H9 (cell line): ENCODE measurements around the gene CAMTA1. TPM values are rescaled to one million over a fixed set of nuclear protein-coding genes. Genes with fewer than 3 reads are reported as not detected.

Experiments
- DNase-seq: peaks from one replicate; pipeline ENCODE4 v3.0.0-alpha.2; 2017
- H2AFZ ChIP-seq: one replicate; pipeline ENCODE4 v1.6.1; 2013; ENCODE audit warnings: mild to moderate bottlenecking, low read length, control low read depth, moderate library complexity
- H2AK5ac ChIP-seq: 2 replicates; pipeline ENCODE4 v1.6.1; 2013; ENCODE audit warnings: low read length, control low read depth, mixed read lengths; ENCODE audit not compliant: insufficient read length
- H2BK120ac ChIP-seq: one replicate; pipeline ENCODE4 v1.6.1; 2013; ENCODE audit warnings: low read depth, mild to moderate bottlenecking, low read length, control low read depth, inconsistent platforms; ENCODE audit not compliant: poor library complexity, severe bottlenecking
- H2BK12ac ChIP-seq: 2 replicates; pipeline ENCODE4 v1.6.1; 2013; ENCODE audit warnings: low read length, control low read depth, mixed read lengths, low read depth; ENCODE audit not compliant: insufficient read length
- H2BK15ac ChIP-seq: 2 replicates; pipeline ENCODE4 v1.6.1; 2013; ENCODE audit warnings: low read depth, low read length, control low read depth
- H2BK20ac ChIP-seq: one replicate; pipeline ENCODE4 v1.6.1; 2013; ENCODE audit warnings: low read depth, mild to moderate bottlenecking, low read length, control low read depth, inconsistent platforms; ENCODE audit not compliant: poor library complexity, severe bottlenecking
- H2BK5ac ChIP-seq: 2 replicates; pipeline ENCODE4 v1.6.1; 2013; ENCODE audit warnings: low read length, control low read depth, mixed read lengths; ENCODE audit not compliant: insufficient read length
- H3K14ac ChIP-seq: 2 replicates; pipeline ENCODE4 v1.6.1; 2013; ENCODE audit warnings: low read length, control low read depth; ENCODE audit not compliant: insufficient read depth
- H3K18ac ChIP-seq: 2 replicates; pipeline ENCODE4 v1.6.1; 2013; ENCODE audit warnings: low read depth, mild to moderate bottlenecking, mixed read lengths, low read length, control low read depth; ENCODE audit not compliant: insufficient read length
- H3K23ac ChIP-seq: 2 replicates; pipeline ENCODE4 v1.6.1; 2013; ENCODE audit warnings: low read length, control low read depth, mixed read lengths, low read depth; ENCODE audit not compliant: insufficient read length
- H3K23me2 ChIP-seq: 2 replicates; pipeline ENCODE4 v1.6.1; 2013; ENCODE audit warnings: low read depth, mild to moderate bottlenecking, mixed read lengths, low read length, control low read depth; ENCODE audit not compliant: insufficient read length, poor library complexity, severe bottlenecking
- H3K27ac ChIP-seq: 2 replicates; pipeline ENCODE4 v1.5.1; 2013; ENCODE audit warnings: low read length, control low read depth, mixed read lengths, low read depth; ENCODE audit not compliant: insufficient read length
- H3K27me3 ChIP-seq: 2 replicates; pipeline ENCODE4 v1.6.1; 2013; ENCODE audit warnings: low read length, control low read depth, inconsistent platforms; ENCODE audit not compliant: insufficient read depth
- H3K4ac ChIP-seq: 2 replicates; pipeline ENCODE4 v1.6.1; 2013; ENCODE audit warnings: low read depth, mild to moderate bottlenecking, control low read depth, inconsistent platforms, low read length, moderate library complexity
- H3K4me1 ChIP-seq: 2 replicates; pipeline ENCODE4 v1.6.1; 2013; ENCODE audit warnings: low read length, control low read depth, inconsistent platforms; ENCODE audit not compliant: insufficient read depth
- H3K4me2 ChIP-seq: 2 replicates; pipeline ENCODE4 v1.6.1; 2013; ENCODE audit warnings: low read length, control low read depth, mixed read lengths; ENCODE audit not compliant: insufficient read length, insufficient read depth
- H3K56ac ChIP-seq: 2 replicates; pipeline ENCODE4 v1.6.1; 2013; ENCODE audit warnings: low read depth, mild to moderate bottlenecking, mixed read lengths, low read length, control low read depth; ENCODE audit not compliant: insufficient read length
- H3K79me1 ChIP-seq: 2 replicates; pipeline ENCODE4 v1.6.1; 2013; ENCODE audit warnings: low read depth, mild to moderate bottlenecking, moderate library complexity, low read length, control low read depth, inconsistent platforms; ENCODE audit not compliant: insufficient read depth, poor library complexity, severe bottlenecking
- H3K79me2 ChIP-seq: 2 replicates; pipeline ENCODE4 v1.6.1; 2013; ENCODE audit warnings: low read length, control low read depth, inconsistent platforms; ENCODE audit not compliant: insufficient read depth
- H3K9ac ChIP-seq: 2 replicates; pipeline ENCODE4 v1.6.1; 2013; ENCODE audit warnings: low read length, control low read depth, mixed read lengths; ENCODE audit not compliant: insufficient read length; ENCODE audit errors: extremely low read depth
- H3K9me3 ChIP-seq: one replicate; pipeline ENCODE4 v1.6.1; 2013; ENCODE audit warnings: low read depth, low read length, inconsistent platforms; ENCODE audit not compliant: control insufficient read depth
- H3T11ph ChIP-seq: one replicate; pipeline ENCODE4 v1.6.1; 2013; ENCODE audit warnings: mild to moderate bottlenecking, low read length, control low read depth, inconsistent platforms
- H4K20me1 ChIP-seq: one replicate; pipeline ENCODE4 v1.6.1; 2013; ENCODE audit not compliant: control insufficient read depth, insufficient read length, insufficient read depth
- H4K5ac ChIP-seq: 2 replicates; pipeline ENCODE4 v1.6.1; 2013; ENCODE audit warnings: low read depth, mild to moderate bottlenecking, mixed read lengths, low read length, control low read depth; ENCODE audit not compliant: insufficient read length
- H4K8ac ChIP-seq: replicated peaks from 2 replicates; pipeline ENCODE4 v1.6.1; 2013; ENCODE audit warnings: low read length, control low read depth, mixed read lengths, low read depth; ENCODE audit not compliant: insufficient read length
- H4K91ac ChIP-seq: 2 replicates; pipeline ENCODE4 v1.6.1; 2013; ENCODE audit warnings: low read depth, mild to moderate bottlenecking, moderate library complexity, mixed read lengths, low read length, control low read depth; ENCODE audit not compliant: insufficient read length
- H3K27ac Mint-ChIP-seq, 3 experiments: 2 replicates in 2 of 3; 3 replicates in 1 of 3; pipeline ENCODE4 v1.8.0; 2020 to 2021; ENCODE audit warnings: mixed read lengths in 3 of 3, mild to moderate bottlenecking in 1 of 3, moderate library complexity in 1 of 3
- H3K27me3 Mint-ChIP-seq: 2 replicates; pipeline ENCODE4 v1.8.0; 2021; ENCODE audit warnings: low read depth, mild to moderate bottlenecking, moderate library complexity, mixed read lengths
- H3K36me3 Mint-ChIP-seq, 3 experiments: 2 replicates in 2 of 3; 3 replicates in 1 of 3; pipeline ENCODE4 v1.8.0; 2020 to 2021; ENCODE audit warnings: low read depth in 3 of 3, mixed read lengths in 3 of 3; ENCODE audit not compliant: insufficient read depth in 1 of 3
- H3K4me1 Mint-ChIP-seq, 2 experiments: 2 replicates each; pipeline ENCODE4 v1.8.0; 2020; ENCODE audit warnings: mixed read lengths in 2 of 2
- H3K4me3 Mint-ChIP-seq, 2 experiments: 2 replicates in 1 of 2; 3 replicates in 1 of 2; pipeline ENCODE4 v1.8.0; 2020 to 2021; ENCODE audit warnings: mild to moderate bottlenecking in 2 of 2, mixed read lengths in 2 of 2, moderate library complexity in 1 of 2
- H3K9me3 Mint-ChIP-seq, 2 experiments: 2 replicates in 1 of 2; 3 replicates in 1 of 2; pipeline ENCODE4 v1.8.0; 2020; ENCODE audit warnings: mild to moderate bottlenecking in 2 of 2, mixed read lengths in 2 of 2, moderate library complexity in 1 of 2
- WGBS: extraction: QIAGEN DNeasy Blood & Tissue Kit; methylation state at CpG from one replicate; pipeline ENCODE4 v1.1.7; 2013; ENCODE audit warnings: missing lambda C conversion rate, low lambda C conversion rate, mixed read lengths; ENCODE audit not compliant: insufficient read length; ENCODE audit errors: extremely low coverage; 5-methylcytosine and 5-hydroxymethylcytosine counted together
- total RNA-seq: library from RNA; stranded (reverse); gene quantifications from 2 replicates; pipeline ENCODE4 v1.2.1, GENCODE V29; 2021
- TF ChIP-seq, protein P1 (sequence below): fragments of 200-600 bp; sonication (generic); conservative IDR thresholded peaks from 3 replicates; pipeline ENCODE4 v1.8.0; 2021; ENCODE audit warnings: antibody characterized with exemption, mild to moderate bottlenecking

Gene CAMTA1
- total RNA-seq, 1 experiment from 2014 or later = 115 TPM

DNA sequence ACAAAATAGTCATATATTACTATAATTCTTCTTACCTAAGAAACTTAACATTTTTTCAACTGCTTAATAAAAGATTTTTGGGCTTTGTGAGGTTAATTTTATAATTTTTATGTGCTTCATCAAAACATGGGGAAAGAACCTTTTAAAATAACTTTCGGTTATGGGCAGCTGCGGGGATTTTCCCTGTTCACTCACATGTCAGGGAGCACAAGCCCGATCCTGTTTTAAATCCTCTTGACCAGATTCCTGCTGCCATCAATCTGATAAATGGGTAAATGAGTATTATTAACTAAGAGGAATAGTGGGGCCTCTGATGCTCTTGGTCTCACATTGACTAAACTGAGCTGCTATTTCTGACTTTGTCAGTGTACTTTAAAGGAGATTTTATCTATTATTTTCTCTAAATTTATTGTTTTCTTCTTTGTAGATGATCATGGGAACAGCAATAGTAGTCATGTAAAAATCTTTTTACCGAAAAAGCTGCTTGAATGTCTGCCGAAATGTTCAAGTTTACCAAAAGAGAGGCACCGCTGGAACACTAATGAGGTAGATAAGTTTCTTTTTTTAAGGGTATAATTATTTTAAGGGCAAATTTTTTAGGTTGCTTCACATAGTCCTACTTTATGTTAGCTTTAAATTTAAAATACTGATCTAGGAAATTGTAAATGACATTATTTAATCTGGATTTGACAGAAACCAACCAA is 39.6 kb downstream of the CAMTA1 start:
- no peak overlapping the region for H2BK12ac ChIP-seq
- no peak overlapping the region for H3K27ac Mint-ChIP-seq
- H3K27me3 Mint-ChIP-seq = no peaks in the 10 kb centered on the region
- H3K4me1 ChIP-seq = no peaks in the 10 kb centered on the region
- no peak overlapping the region for H3K9ac ChIP-seq
- no peak overlapping the region for H3K56ac ChIP-seq
- no peaks in the 10 kb centered on the region for H3K9me3 ChIP-seq
- no peak overlapping the region for H4K5ac ChIP-seq
- H3K9me3 Mint-ChIP-seq = no peaks in the 10 kb centered on the region
- no peaks in the 10 kb centered on the region for H4K20me1 ChIP-seq
- H3K4me1 Mint-ChIP-seq = peaks cover 4 to 7% of the 10 kb centered on the region in 2 experiments; a peak in 2 of 4 replicates
- no peak overlapping the region for H2AK5ac ChIP-seq
- WGBS = no CpG with 5 or more reads among the region's 6 CpGs
- no peak overlapping the region for H3K14ac ChIP-seq
- H3K18ac ChIP-seq = no peak overlapping the region
- H3K79me1 ChIP-seq = no peaks in the 10 kb centered on the region
- H4K91ac ChIP-seq = no peak overlapping the region
- H3K4ac ChIP-seq = no peak overlapping the region
- no peak for DNase-seq
- no peak overlapping the region for H3T11ph ChIP-seq
- H3K23ac ChIP-seq = no peak overlapping the region
- H3K27me3 ChIP-seq = no peaks in the 10 kb centered on the region
- no peak overlapping the region for H3K4me2 ChIP-seq
- peaks cover 3 to 27% (median 17%) of the 10 kb centered on the region in 3 experiments; a peak in 5 of 7 replicates for H3K36me3 Mint-ChIP-seq
- H2BK15ac ChIP-seq = no peak overlapping the region
- H3K79me2 ChIP-seq = no peaks in the 10 kb centered on the region; the same call in 1 of the 2 replicates
- H2BK5ac ChIP-seq = no peak overlapping the region
- H3K4me3 Mint-ChIP-seq = no peak overlapping the region
- H2BK120ac ChIP-seq = no peak overlapping the region
- no peak overlapping the region for H2BK20ac ChIP-seq
- no peak overlapping the region for H2AFZ ChIP-seq
- H3K27ac ChIP-seq = no peak overlapping the region
- no peaks in the 10 kb centered on the region for H3K23me2 ChIP-seq
- TF ChIP-seq, protein P1, sequence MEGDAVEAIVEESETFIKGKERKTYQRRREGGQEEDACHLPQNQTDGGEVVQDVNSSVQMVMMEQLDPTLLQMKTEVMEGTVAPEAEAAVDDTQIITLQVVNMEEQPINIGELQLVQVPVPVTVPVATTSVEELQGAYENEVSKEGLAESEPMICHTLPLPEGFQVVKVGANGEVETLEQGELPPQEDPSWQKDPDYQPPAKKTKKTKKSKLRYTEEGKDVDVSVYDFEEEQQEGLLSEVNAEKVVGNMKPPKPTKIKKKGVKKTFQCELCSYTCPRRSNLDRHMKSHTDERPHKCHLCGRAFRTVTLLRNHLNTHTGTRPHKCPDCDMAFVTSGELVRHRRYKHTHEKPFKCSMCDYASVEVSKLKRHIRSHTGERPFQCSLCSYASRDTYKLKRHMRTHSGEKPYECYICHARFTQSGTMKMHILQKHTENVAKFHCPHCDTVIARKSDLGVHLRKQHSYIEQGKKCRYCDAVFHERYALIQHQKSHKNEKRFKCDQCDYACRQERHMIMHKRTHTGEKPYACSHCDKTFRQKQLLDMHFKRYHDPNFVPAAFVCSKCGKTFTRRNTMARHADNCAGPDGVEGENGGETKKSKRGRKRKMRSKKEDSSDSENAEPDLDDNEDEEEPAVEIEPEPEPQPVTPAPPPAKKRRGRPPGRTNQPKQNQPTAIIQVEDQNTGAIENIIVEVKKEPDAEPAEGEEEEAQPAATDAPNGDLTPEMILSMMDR = no peak
- no peak overlapping the region for H4K8ac ChIP-seq
